ENCODE measurements around the gene DOCK11. TPM values are rescaled to one million over a fixed set of nuclear protein-coding genes. Genes with fewer than 3 reads are reported as not detected.

DOCK11 gene
- total RNA-seq, 2 experiments from 2014 or later = 27.0 to 34.7 TPM

GRCh38 chrX:118560489-118560888 is 64.9 kb downstream of the DOCK11 start:
- Histone ChIP-seq H2AFZ (ENCODE audit: low read length) (no peak overlapping the region), H3K9me2 (ENCODE audit: insufficient read depth, low read length) (no peaks in the 10 kb centered on the region), H4K20me1 (ENCODE audit: insufficient read depth, low read length) (no peaks in the 10 kb centered on the region), H3K27ac (ENCODE audit: low read depth, low read length, poor library complexity, severe bottlenecking) (no peak overlapping the region), H3K79me2 (ENCODE audit: insufficient read depth, low read depth, low read length) (no peaks in the 10 kb centered on the region), H3K4me2 (ENCODE audit: low read length) (no peak overlapping the region), H3K4me1 (ENCODE audit: insufficient read depth, low read length, poor library complexity, severe bottlenecking) (no peaks in the 10 kb centered on the region), H3K9me3 (ENCODE audit: low read length) (no peaks in the 10 kb centered on the region), H3K4me3 (ENCODE audit: low read depth, low read length, poor library complexity, severe bottlenecking) (no peak overlapping the region), H3K36me3 (ENCODE audit: insufficient read depth, low read length) (peaks cover 15% of the 10 kb centered on the region)
- intact Hi-C loops (cut with micrococcal nuclease; ENCODE audit: unreplicated experiment) = no loop called here
- no peak for TF ChIP-seq EZH2phosphoT487 (IDR thresholded peaks at IDR 0.05; ENCODE audit: borderline replicate concordance, low read depth, low read length)
- TF ChIP-seq, protein P1, sequence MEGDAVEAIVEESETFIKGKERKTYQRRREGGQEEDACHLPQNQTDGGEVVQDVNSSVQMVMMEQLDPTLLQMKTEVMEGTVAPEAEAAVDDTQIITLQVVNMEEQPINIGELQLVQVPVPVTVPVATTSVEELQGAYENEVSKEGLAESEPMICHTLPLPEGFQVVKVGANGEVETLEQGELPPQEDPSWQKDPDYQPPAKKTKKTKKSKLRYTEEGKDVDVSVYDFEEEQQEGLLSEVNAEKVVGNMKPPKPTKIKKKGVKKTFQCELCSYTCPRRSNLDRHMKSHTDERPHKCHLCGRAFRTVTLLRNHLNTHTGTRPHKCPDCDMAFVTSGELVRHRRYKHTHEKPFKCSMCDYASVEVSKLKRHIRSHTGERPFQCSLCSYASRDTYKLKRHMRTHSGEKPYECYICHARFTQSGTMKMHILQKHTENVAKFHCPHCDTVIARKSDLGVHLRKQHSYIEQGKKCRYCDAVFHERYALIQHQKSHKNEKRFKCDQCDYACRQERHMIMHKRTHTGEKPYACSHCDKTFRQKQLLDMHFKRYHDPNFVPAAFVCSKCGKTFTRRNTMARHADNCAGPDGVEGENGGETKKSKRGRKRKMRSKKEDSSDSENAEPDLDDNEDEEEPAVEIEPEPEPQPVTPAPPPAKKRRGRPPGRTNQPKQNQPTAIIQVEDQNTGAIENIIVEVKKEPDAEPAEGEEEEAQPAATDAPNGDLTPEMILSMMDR (conservative IDR thresholded peaks at IDR 0.05; ENCODE audit: low read length) = no peak
- DNase-seq (ENCODE audit: low spot score) = no peak
- BruUV-seq (replicated peaks) = no TSS peak
- ChIA-PET POLR2A (no interaction called here), CTCF (ENCODE audit: unreplicated experiment) (no interaction called here)

GRCh38 chrX:118562582-118563164 is 67.1 kb downstream of the DOCK11 start:
- no peaks in the 10 kb centered on the region for H3K79me2 ChIP-seq (ENCODE audit: insufficient read depth, low read depth, low read length)
- BruUV-seq (replicated peaks) = no TSS peak
- intact Hi-C loops (cut with micrococcal nuclease; ENCODE audit: unreplicated experiment) = no loop called here
- H3K36me3 ChIP-seq (ENCODE audit: insufficient read depth, low read length) = peaks cover 15% of the 10 kb centered on the region; the same call in 1 of the 2 replicates
- TF ChIP-seq EZH2phosphoT487 (IDR thresholded peaks at IDR 0.05; ENCODE audit: borderline replicate concordance, low read depth, low read length) = no peak
- TF ChIP-seq, protein P1 (conservative IDR thresholded peaks at IDR 0.05; ENCODE audit: low read length) = no peak
- CTCF ChIA-PET (ENCODE audit: unreplicated experiment) = no interaction called here
- no peaks in the 10 kb centered on the region for H3K4me1 ChIP-seq (ENCODE audit: insufficient read depth, low read length, poor library complexity, severe bottlenecking)
- POLR2A ChIA-PET = no interaction called here
- DNase-seq (ENCODE audit: low spot score) = no peak
- H3K9me2 ChIP-seq (ENCODE audit: insufficient read depth, low read length) = no peaks in the 10 kb centered on the region
- no peaks in the 10 kb centered on the region for H4K20me1 ChIP-seq (ENCODE audit: insufficient read depth, low read length)
- H3K4me3 ChIP-seq (ENCODE audit: low read depth, low read length, poor library complexity, severe bottlenecking) = no peak overlapping the region
- no peak overlapping the region for H3K27ac ChIP-seq (ENCODE audit: low read depth, low read length, poor library complexity, severe bottlenecking)
- no peaks in the 10 kb centered on the region for H3K9me3 ChIP-seq (ENCODE audit: low read length)
- no peak overlapping the region for H3K4me2 ChIP-seq (ENCODE audit: low read length)
- H2AFZ ChIP-seq (ENCODE audit: low read length) = no peak overlapping the region

DNA sequence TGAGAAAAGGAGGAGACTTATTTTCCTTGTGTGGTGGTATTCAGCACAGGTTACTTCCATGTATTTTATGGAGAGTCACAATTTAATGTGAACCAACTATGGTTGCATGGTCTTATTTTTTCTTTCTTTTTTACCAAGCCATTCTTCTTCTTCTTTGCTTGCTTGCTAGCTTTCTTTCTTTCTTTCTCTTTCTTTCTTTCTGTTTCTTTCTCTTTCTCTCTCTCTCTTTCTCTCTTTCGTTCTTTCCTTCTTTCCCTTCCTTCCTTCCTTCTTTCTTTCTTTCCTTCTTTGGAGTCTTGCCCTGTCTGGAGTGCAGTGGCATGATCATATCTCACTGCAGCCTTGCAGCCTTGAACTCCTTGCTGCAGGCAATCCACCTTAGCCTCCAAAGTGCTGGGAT is 68.9 kb downstream of the DOCK11 start:
- Histone ChIP-seq H3K4me3 (ENCODE audit: low read depth, low read length, poor library complexity, severe bottlenecking) (no peak overlapping the region), H4K20me1 (ENCODE audit: insufficient read depth, low read length) (no peaks in the 10 kb centered on the region), H3K27ac (ENCODE audit: low read depth, low read length, poor library complexity, severe bottlenecking) (no peak overlapping the region), H3K9me3 (ENCODE audit: low read length) (no peaks in the 10 kb centered on the region), H3K36me3 (ENCODE audit: insufficient read depth, low read length) (peaks cover 15% of the 10 kb centered on the region; the same call in 1 of the 2 replicates), H3K4me2 (ENCODE audit: low read length) (no peak overlapping the region), H3K9me2 (ENCODE audit: insufficient read depth, low read length) (no peaks in the 10 kb centered on the region), H3K4me1 (ENCODE audit: insufficient read depth, low read length, poor library complexity, severe bottlenecking) (no peaks in the 10 kb centered on the region), H3K79me2 (ENCODE audit: insufficient read depth, low read depth, low read length) (no peaks in the 10 kb centered on the region), H2AFZ (ENCODE audit: low read length) (no peak overlapping the region)
- no peak for DNase-seq (ENCODE audit: low spot score)
- ChIA-PET POLR2A (no interaction called here), CTCF (ENCODE audit: unreplicated experiment) (no interaction called here)
- BruUV-seq (replicated peaks) = no TSS peak
- TF ChIP-seq, protein P1 (conservative IDR thresholded peaks at IDR 0.05; ENCODE audit: low read length) = no peak
- no peak for TF ChIP-seq EZH2phosphoT487 (IDR thresholded peaks at IDR 0.05; ENCODE audit: borderline replicate concordance, low read depth, low read length)
- intact Hi-C loops (cut with micrococcal nuclease; ENCODE audit: unreplicated experiment) = no loop called here
